HG03442 (cell line): Measurements from ENCODE around the gene FRMD4A.

Experiments
- ATAC-seq: cut with Tn5 transposase; IDR thresholded peaks from one replicate; pipeline ENCODE4 v1.9.1; 2021; ENCODE audit warnings: mild to moderate bottlenecking, moderate library complexity; ENCODE audit not compliant: unreplicated experiment

FRMD4A gene

DNA sequence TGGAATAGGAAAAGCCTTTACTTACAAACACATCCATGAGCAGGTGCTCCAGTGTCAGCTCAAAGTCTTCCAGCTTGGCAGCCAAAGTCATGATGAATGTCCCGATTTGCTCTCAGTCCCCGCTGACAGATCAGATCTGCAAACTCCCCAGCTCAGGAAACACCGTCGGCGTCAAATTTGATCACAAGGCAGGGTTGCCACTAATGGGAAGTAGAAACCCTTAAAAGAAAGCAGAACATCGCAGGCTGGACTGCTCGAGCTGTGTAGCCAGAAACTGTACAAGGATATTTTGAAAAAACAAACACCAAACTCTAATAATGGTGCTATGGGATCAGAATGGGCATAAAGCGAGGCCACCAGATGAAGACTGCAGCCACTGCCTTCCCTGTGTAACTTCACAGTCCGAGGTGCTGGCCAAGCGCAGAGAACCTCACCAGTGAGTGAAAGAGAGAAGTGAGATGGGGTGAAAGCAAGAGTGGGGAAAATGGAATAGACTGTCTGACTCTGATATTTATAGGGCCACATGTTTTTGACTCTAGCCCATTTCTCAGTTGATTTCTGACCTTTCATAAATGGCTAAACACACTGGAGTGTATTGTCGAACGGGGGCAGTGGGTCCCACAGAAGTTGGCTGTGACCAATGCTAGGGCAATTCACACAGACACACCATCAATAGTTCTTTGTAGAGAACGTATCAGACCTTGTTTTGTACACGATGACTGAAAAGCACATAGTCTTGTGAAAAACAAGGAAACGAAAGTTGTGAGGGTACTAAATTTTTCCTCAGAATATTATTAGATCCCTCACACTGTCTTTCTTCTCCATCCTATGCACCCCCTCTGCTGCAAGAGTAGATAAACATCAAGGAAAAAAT lies 306.2 kb downstream of the FRMD4A start:
- peak; percentile 68 for ATAC-seq

DNA sequence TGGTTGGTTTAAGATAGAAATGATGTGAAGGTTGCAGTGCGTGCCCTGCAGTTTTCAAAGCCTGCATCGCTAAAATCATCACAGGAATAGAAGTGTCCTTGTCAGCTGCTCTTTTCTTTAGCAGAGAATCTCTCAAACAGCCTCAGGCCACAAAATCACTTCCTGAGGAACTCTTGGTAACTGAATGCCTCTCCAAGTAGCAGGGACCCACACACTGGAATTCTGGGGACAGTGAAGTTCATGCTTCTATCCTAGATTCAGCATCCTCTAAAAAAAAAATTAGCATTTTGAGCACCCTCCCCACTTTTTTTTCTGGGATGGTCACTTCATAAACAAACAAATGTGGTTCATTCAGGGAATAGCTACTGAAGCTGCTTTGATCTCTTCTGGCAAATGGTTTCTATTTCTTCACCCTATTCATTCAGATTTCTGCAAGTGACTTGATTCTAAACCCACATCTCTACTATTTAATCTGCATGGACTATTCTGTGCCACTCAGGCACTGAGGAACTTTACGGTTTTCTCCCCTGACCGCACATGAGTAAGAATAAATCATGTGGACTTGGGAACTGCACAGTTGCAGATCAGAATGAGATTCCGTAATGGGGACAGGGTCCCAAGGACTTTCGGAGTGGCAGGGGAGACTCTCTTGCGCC lies 306.9 kb downstream of the FRMD4A start:
- no peak for ATAC-seq

DNA sequence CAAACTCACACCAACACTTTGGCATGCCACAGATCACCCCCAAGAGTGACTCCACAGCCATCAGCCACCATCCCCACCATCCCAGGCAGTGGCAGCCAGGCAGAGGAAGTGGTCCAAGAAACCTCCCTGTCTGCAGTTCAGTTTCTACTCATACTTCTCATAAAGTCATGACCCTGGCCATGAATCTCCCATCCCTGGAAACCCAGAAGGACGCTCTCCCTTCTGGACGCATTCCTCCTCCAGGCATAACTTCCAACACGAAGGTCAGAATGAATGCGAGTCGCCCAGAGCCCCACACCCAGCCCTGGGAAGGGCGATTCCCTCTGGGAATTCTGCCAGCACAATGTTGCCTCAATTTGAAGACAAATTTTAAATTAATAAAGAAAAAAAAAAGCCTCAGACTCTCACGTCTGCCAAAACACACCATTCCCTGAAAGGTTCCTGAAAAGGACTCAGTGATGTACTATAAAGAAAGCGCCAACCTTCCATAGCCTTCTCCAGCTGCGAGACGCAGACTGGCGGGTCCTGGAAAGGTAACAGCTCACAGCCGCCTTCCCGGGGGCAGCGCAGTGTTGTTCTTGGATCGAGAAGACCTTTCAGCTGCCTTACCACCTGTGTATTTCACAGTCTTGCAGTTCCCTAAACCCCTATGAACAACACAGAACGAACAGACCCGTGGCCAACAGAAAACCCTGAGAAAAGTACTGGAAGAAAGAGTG lies 307.6 kb downstream of the FRMD4A start:
- ATAC-seq: no peak

DNA sequence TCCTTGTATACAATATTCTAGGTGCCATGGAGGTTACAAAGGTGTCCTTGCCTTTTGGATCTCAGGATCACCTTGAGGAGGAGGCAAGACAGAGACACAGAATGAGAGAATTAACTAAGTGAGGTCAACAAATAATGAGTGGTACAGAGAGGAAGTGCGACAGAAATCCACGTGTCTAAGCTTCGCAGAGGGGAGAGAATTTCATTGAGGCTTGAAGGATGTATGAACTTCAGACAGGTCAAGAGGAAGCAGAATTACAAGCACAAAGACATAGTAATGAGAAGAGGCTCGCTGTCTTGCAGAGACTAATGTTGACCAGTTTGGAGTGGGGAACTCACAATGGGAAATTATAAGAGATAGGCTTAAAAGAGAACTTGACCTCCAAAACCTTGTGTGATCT lies 308.7 kb downstream of the FRMD4A start:
- ATAC-seq: no peak

DNA sequence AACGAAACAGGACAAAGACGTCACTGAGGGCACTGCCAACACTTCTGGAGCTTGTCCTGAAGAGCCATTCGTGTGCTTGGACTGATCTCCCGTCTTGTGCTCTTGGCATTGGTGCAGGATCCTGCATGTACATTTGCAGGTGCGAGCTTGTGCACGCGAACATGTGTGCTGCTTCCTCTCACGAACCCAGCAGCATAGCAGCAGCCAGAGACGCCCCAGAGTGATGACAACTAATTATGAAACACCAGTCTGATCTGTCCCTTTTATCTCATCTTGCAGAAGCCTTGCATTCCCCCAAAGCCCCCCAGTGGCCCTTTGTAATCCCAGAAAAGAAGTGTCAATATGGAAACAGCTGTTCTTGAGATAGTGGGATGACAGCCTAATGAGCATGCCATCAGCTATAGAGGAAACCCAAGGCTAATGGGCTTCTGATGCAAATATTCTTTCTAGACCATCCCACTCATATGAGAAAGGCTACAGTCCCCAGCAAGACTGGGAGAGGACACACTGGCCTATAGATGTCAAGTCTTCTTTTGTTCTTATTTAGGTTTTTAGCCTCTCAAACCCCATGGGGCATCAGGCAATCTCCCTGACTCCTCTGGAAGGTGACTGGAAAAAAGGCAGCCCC lies 310.6 kb downstream of the FRMD4A start:
- no peak for ATAC-seq

DNA sequence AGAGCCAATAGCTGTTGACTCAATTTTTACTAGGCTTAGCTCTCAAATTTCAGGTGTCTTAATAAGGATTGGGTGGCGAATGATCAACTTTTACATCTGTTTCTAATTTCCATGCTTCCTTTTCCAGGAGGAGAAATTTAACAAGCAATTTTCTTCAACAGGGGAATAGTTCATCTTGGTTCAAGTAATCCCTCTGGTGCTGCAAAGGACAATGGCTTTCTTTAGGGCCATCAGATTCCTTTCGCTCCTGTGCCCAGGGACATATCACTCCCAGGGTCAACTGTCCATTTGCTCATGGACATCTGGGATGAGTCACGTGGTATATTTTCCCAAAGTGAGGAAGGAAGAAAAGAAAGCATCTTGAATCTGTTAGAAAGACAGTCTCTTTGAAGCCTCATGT lies 313.3 kb downstream of the FRMD4A start:
- ATAC-seq: no peak

DNA sequence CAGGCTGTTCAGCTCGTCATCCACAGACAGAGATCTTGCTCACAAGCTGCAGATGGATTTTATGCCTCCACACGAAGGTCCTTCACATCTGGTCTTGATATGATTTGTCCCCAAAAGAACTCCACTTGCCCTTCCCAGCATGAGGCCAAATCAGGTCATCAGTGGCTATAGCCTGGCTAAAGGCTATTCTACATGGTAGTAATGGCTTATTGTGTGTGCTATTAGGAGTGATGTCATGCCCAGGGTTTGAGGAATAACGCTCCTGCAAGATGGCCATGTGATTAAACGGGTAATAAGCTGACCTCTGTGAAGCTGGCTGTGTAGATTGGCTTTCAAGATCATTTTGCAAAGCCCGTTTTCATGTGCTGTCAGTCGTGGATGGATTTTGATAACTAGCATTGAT lies 313.8 kb downstream of the FRMD4A start:
- no peak for ATAC-seq

DNA sequence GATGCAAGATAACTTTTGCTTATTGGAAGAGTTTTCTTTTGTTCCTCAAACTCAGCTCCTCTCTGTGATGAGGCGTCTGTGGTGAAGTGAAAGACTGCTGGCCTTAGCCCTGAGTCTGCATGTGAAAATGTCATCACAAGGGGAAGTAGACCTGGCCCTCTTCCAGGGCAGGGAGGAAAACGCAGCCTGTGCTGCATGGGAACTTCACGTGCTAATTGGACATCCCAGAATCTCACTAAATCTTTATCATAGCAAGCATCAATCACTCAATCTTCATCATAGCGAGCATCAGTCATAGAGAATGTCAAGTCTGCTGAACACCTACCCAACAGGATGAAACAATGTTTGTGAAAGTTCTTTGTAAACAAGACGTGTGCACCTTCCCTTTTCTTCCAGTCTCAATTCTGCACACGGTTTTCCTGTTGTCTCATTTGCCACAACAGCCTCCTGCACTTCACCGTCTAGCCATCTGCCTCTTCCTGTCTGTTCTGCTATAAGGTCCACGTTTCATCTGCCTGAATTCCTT lies 314.6 kb downstream of the FRMD4A start:
- ATAC-seq: no peak

DNA sequence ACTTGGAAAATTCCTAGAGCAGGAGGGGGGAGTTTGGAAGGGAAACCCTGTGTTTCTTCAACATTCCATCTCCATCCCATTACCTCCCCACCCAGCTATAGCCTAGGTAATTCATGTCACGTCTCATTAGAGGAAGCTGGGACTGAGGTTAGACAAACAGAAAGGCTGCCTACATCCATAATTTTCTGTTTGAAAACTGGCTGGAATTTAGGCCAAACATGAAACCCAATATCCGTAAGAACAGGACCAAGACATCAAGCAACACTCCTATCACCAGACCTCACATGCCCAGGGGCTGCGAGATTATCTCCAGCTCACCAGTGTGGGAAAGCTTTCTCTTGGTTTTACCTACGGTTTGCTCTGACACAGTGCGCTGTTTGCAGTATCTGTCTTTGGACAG lies 316.3 kb downstream of the FRMD4A start:
- ATAC-seq: no peak

DNA sequence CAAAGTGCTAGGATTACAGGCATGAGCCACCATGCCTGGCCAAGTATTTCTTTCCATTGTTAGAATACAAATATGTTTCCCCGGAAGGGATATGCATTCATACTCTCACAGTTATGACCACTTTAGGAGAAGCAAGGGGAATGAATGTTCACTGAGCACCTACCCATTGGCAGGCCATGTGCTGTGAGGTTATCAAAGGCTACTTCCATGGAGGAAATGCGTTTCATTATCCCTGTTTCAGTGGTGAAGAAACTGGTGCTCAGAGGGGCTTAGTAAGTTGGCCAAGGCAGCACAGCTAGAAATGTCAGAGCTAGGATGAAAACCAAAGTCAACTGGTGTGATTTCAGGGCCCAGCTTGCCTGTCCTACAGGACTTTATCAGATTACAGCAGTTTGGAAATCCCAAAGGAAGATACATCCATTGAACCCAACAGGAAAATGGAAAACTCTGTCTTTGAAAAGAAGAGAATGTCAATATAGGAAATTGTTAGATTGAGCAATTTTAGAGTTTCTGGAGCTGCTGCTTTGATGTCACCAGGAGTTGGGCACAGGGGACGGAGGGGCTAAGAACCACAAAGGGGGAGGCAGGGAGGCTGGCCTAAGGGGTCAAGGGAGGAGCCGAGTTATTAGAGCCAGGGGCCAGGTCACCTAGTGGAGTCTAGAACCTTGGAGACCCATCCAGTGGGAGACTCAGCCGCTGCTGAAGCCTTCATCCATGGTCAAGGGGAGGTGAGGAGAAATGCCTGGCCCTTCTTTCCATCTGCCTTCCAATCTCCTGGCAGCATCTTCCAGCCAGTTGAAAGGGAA lies 319.8 kb downstream of the FRMD4A start:
- ATAC-seq: no peak

DNA sequence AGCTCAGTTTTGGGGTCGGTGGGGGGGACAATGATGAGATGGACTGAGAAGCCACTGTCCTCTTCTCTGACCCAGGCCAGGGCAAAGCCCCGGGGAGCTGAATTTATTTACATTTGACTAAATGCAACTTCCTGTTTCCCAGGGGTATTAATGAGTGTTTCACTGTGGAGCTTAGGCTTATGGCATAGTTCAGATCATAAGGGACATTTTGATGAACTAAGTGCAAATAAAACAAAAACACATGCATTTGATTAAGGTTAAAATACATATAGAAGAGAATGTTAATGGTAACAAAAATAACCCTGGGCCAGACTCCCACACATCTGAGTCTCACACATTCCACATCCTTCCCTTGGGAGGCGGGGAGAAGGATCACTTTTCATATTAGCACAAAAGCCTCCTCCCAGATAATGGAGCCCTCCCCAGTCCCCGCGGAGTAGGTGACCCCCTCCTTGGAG lies 320.6 kb downstream of the FRMD4A start:
- ATAC-seq: peak; percentile 10

DNA sequence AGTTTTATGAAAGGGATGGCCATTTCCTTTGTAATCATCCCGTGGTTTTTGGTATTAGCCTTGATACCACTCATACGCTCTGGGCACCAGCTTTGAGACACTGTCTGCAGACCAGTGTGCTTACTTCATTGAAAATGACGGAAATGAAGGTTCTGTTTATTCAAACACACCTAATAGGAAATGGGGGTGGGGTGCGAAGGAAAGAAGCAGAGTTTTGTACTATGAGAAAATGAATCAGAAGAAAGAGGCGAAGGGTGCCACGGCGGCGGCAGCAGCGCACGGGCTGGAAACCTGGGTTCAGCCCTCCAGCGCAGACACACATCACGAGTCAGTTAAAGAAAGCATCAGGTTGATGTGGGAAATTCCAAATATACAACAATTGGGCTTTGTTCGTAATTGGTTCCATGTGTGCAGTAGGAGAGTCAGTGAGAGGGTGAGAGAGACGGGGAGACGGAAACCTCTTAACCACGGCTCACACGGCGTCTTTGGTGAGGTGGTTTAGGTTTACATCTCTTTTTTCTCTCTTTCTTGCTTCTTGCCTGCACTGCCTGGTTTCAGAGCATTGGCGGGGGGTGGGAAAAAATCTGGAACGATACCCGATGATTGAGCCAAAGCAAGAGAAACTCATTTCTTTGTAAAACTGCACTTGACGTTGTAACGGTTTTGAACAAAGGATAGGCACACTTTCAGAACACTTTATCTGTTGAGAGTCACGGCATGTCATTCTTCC lies 321.2 kb downstream of the FRMD4A start:
- ATAC-seq: peak; percentile 63

DNA sequence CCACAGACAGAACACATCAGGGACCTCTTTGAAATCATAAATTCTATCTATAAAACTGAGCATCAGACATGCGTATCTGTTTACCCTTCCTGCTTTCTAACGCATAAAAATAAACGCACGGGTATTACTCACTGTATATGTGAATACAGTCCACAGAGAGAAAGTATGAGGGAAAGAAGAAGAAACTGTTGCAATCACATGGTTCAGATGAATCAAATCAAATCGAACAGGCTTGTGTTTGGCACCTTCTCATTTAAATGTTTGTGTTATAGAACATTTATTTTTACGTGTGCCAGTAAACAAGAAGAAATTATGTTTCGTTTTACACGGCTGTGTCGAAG lies 322.0 kb downstream of the FRMD4A start:
- no peak for ATAC-seq

DNA sequence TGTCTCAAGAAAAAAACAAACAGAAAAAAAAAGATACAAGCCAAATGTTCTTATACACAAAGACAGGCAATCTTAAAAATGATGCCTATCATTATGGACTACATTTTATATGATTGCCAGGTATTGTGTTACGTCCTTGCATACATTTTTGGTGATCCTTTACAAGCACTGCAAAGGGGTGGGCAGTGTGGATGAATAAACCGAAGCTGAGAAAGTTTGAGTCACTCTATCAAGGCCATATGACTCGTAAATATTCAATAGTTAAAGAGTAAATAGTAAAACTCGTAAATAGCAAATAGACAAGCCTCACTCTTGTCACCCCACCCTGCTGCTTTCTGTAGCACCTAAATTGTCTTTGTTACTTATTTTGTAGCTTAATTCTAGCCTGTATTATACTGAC lies 326.2 kb downstream of the FRMD4A start:
- ATAC-seq: no peak

DNA sequence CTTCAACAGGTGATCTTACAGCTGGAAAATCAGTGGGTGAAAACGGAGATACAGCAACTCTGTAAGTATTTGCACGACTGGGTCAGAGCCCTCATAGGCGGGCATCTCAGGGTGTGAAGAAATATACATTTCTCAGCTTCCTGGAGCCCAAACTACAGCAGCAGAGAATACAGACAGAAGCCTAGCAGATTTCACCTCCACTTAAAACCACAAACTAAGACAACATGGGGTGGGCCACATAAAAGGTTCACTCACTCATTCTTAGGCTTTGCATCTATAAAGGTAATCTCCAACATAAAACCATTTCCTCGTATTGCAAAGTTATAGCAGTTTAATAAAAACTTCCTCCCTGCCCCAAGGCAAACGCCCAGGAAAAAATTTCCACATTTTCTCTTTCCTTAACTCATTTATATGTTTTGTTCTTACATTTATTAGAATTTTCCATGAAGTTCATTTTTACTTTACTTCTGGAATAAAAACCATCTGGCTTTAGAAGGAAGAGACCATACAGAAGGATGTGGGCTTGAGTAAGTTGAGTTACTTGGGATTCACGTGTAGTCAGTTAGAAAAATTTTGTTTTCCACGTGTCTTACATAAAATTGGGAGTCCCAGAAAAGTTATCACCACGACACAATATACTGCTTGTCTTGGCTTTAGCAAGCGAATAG lies 327.1 kb downstream of the FRMD4A start:
- ATAC-seq: no peak

DNA sequence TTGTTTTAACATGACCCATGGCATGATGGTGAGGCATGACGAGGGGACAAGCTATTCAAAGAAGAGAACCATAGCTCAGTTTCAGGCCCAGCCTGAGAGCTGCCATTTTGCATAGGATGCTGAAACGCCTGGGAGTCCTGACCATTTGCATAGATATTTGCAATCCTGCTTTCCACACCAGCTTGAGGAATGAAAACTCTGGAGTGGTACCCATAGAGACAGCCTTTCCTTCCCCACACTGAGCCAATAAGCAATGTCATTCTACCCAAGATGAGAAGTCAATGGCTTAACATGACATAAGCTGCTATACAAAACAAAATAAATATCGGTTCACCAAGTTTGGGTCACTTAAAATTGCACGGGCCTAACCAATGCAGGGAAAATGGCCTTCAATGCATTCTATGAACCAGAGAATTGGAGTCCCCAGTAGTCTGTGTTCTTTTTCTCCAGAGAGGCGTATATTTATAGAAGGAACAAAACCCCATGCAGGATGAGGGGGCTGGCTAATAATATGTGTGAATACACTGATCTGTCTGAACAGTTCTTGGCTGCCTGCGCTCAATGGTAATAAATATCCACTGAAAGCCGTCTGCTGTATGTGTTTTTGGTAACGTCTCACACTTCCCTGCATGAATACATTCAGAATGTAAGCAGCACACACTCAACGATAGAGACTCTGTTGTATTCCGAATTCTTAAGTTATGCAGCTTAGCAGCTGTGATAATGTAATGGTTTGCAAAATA lies 329.3 kb downstream of the FRMD4A start:
- ATAC-seq: no peak

DNA sequence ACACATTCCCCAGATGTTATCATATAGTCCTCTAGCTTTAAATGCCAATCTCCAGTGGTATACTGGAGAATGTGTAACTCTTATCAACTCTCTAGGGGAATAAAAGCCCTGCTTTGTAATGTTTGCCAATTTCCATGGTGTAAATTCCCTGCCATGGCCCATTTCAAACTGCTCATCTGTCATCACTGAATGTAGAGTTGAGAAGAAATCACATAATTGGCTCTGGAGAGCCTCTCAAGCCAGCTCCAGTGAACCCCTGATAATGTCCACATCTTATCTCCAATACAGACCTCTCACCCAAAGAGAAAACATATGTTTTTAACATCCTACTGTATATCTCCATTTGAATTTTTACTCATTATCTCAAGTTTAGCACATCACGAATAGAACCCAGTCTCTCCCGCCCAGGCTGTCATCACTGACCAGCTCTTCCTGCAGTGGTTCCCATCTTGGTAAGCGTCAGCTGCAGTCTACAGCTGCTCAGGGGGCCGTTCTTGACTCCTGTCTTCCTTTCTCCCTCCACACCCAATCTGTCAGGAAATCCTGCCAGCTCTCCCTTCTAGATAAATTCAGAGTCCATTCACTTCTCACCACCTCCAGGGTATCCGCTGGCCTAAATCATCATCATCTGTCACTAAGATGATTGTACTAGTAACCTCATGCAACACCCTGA lies 332.4 kb downstream of the FRMD4A start:
- ATAC-seq: no peak

DNA sequence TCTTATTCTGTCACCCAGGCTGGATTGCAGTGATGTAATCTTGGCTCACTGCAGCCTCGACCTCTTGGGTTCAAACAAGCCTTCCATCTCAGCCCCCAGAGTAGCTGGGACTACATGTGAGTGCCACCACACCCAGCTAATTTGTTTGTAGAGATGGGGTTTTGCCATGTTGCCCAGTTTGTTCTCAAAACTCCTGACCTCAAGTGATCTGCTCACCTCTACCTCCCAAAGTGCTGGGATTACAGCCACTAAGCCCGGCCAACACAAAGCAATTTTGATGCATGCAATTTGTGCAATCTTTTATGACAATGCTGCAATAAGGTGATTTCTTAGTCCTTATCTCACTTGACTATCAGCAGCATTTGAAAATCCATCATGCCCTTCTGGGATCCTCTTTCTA lies 333.1 kb downstream of the FRMD4A start:
- no peak for ATAC-seq
